Ectodermal cell (in vitro differentiated cells): ENCODE data around the gene FOXD3.

Source experiments
- H3K27ac ChIP-seq: 2 replicates; pipeline ENCODE4 v1.7.0; 2013; ENCODE audit warnings: mild to moderate bottlenecking, low read depth, low read length; ENCODE audit not compliant: insufficient read depth, poor library complexity, severe bottlenecking
- H3K27me3 ChIP-seq: 2 replicates; pipeline ENCODE4 v1.7.0; 2013; ENCODE audit warnings: mild to moderate bottlenecking, low read length; ENCODE audit not compliant: insufficient read depth, control insufficient read depth, poor library complexity, severe bottlenecking
- H3K36me3 ChIP-seq: one replicate; pipeline ENCODE4 v1.7.0; 2013; ENCODE audit warnings: low read length; ENCODE audit not compliant: control insufficient read depth, insufficient read depth
- H3K4me1 ChIP-seq: one replicate; pipeline ENCODE4 v1.7.0; 2013; ENCODE audit warnings: low read length; ENCODE audit not compliant: control insufficient read depth, insufficient read depth
- H3K4me3 ChIP-seq: 2 replicates; pipeline ENCODE4 v1.7.0; 2013; ENCODE audit warnings: low read depth, low read length, control low read depth; ENCODE audit not compliant: insufficient read depth
- H3K9me3 ChIP-seq: 2 replicates; pipeline ENCODE4 v1.7.0; 2013; ENCODE audit warnings: mild to moderate bottlenecking, low read length, moderate library complexity; ENCODE audit not compliant: control insufficient read depth
- WGBS, 2 experiments: methylation state at CpG; one replicate each; pipeline ENCODE4 v1.1.7; 2013; ENCODE audit warnings: missing lambda C conversion rate in 2 of 2; 5-methylcytosine and 5-hydroxymethylcytosine counted together

The FOXD3 gene

GRCh38 chr1:63321066-63321784, 1.1 kb upstream of the FOXD3 start:
- Histone ChIP-seq H3K27me3 (peaks cover 100% of the 10 kb centered on the region), H3K36me3 (no peaks in the 10 kb centered on the region), H3K27ac (no peak overlapping the region), H3K4me1 (peaks cover 6% of the 10 kb centered on the region), H3K9me3 (no peaks in the 10 kb centered on the region), H3K4me3 (peak overlapping the region; percentile 27)
- 1% methylated on average over 39 of the region's 39 CpGs for WGBS, 2 experiments

DNA sequence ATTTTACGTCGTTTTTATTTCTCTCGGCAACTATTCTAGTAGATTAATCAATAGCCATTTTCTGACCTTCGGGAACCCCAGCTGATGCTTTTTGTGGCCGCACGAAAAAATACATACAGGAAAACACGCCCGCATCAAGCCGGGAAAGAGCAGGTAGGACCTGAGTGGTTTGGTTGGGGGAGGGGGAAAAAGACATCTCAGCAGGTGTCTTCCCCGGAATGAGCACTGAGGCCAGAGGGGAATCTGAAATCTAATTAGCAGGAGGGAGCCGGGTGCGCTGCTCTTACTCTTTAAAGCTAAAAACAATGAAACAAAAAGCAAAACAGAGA, 618 bp upstream of the FOXD3 start:
- no peak overlapping the region for H3K27ac ChIP-seq
- H3K4me1 ChIP-seq, result peaks cover 6% of the 10 kb centered on the region
- H3K27me3 ChIP-seq, result peaks cover 100% of the 10 kb centered on the region
- 0 to 1% methylated on average over 12 of the region's 12 CpGs for WGBS, 2 experiments
- H3K36me3 ChIP-seq, result no peaks in the 10 kb centered on the region
- H3K4me3 ChIP-seq, result peak overlapping the region; percentile 27
- H3K9me3 ChIP-seq, result no peaks in the 10 kb centered on the region

DNA sequence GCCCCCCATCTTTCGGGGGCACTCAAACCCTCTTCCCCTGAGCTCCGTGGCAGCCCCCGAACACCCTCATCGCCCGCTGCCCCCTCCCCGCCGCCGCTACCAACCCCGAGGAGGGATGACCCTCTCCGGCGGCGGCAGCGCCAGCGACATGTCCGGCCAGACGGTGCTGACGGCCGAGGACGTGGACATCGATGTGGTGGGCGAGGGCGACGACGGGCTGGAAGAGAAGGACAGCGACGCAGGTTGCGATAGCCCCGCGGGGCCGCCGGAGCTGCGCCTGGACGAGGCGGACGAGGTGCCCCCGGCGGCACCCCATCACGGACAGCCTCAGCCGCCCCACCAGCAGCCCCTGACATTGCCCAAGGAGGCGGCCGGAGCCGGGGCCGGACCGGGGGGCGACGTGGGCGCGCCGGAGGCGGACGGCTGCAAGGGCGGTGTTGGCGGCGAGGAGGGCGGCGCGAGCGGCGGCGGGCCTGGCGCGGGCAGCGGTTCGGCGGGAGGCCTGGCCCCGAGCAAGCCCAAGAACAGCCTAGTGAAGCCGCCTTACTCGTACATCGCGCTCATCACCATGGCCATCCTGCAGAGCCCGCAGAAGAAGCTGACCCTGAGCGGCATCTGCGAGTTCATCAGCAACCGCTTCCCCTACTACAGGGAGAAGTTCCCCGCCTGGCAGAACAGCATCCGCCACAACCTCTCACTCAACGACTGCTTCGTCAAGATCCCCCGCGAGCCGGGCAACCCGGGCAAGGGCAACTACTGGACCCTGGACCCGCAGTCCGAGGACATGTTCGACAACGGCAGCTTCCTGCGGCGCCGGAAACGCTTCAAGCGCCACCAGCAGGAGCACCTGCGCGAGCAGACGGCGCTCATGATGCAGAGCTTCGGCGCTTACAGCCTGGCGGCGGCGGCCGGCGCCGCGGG, 837 bp downstream of the FOXD3 start:
- Histone ChIP-seq H3K36me3 (no peaks in the 10 kb centered on the region), H3K4me1 (peaks cover 6% of the 10 kb centered on the region), H3K27me3 (peaks cover 100% of the 10 kb centered on the region), H3K9me3 (no peaks in the 10 kb centered on the region), H3K27ac (no peak overlapping the region), H3K4me3 (peak overlapping the region; percentile 27)
- 1% methylated on average over 104 of the region's 104 CpGs for WGBS, 2 experiments

- Histone ChIP-seq H3K36me3 (no peaks in the 10 kb centered on the region), H3K27ac (no peak overlapping the region), H3K4me3 (peak overlapping the region; percentile 27), H3K9me3 (no peaks in the 10 kb centered on the region), H3K4me1 (peaks cover 6% of the 10 kb centered on the region), H3K27me3 (peaks cover 100% of the 10 kb centered on the region)
- WGBS, 2 experiments, result 1% methylated on average over 114 of the region's 114 CpGs
Measured at GRCh38 chr1:63323865-63324778, 1.8 kb downstream of the FOXD3 start.

GRCh38 chr1:63324779-63325119, 2.4 kb downstream of the FOXD3 start:
- peaks cover 6% of the 10 kb centered on the region for H3K4me1 ChIP-seq
- peaks cover 100% of the 10 kb centered on the region for H3K27me3 ChIP-seq
- H3K27ac ChIP-seq, result no peak overlapping the region
- WGBS, 2 experiments, result 7 to 11% methylated on average over 3 to 5 of the region's 7 CpGs
- peak overlapping the region; percentile 27 for H3K4me3 ChIP-seq
- no peaks in the 10 kb centered on the region for H3K9me3 ChIP-seq
- no peaks in the 10 kb centered on the region for H3K36me3 ChIP-seq

- no peak overlapping the region for H3K27ac ChIP-seq
- H3K9me3 ChIP-seq, result no peaks in the 10 kb centered on the region
- peaks cover 9% of the 10 kb centered on the region for H3K4me1 ChIP-seq
- H3K27me3 ChIP-seq, result peaks cover 100% of the 10 kb centered on the region
- WGBS, 2 experiments, result 0 to 37% methylated on average over 1 to 2 of the region's 2 CpGs
- H3K4me3 ChIP-seq, result peak overlapping the region; percentile 25
- no peaks in the 10 kb centered on the region for H3K36me3 ChIP-seq
Measured at GRCh38 chr1:63325279-63325985, 3.1 kb downstream of the FOXD3 start.

- no peaks in the 10 kb centered on the region for H3K36me3 ChIP-seq
- H3K27ac ChIP-seq, result no peak overlapping the region
- 2% methylated on average over 20 of the region's 20 CpGs for WGBS, 2 experiments
- peaks cover 100% of the 10 kb centered on the region for H3K27me3 ChIP-seq
- no peaks in the 10 kb centered on the region for H3K9me3 ChIP-seq
- H3K4me3 ChIP-seq, result peak overlapping the region; percentile 25
- H3K4me1 ChIP-seq, result peaks cover 9% of the 10 kb centered on the region
Measured at GRCh38 chr1:63326106-63326472, 3.7 kb downstream of the FOXD3 start.

- Histone ChIP-seq H3K9me3 (no peaks in the 10 kb centered on the region), H3K4me3 (peak overlapping the region; percentile 25)
- WGBS, 2 experiments, result 2 to 3% methylated on average over 35 to 37 of the region's 37 CpGs
Measured at GRCh38 chr1:63326473-63327380, 4.4 kb downstream of the FOXD3 start.

More at GRCh38 chr1:63326473-63327380, 4.4 kb downstream of the FOXD3 start:
- Histone ChIP-seq H3K4me1 (peaks cover 4% of the 10 kb centered on the region), H3K36me3 (no peaks in the 10 kb centered on the region), H3K27ac (no peak overlapping the region), H3K27me3 (peaks cover 100% of the 10 kb centered on the region)
